ENCODE results near the gene TMEM19. TPM values are rescaled to one million over a fixed set of nuclear protein-coding genes. Genes with fewer than 3 reads are reported as not detected.
"Not testable (repeated sequence)": the region's sequence is repeated elsewhere in the genome, so short reads cannot be mapped to it uniquely, and the experiment has no call there.

Gene TMEM19
- total RNA-seq, 4 donors from 2014 or later, result 9.6 to 24.2 (median 16.6) TPM

DNA sequence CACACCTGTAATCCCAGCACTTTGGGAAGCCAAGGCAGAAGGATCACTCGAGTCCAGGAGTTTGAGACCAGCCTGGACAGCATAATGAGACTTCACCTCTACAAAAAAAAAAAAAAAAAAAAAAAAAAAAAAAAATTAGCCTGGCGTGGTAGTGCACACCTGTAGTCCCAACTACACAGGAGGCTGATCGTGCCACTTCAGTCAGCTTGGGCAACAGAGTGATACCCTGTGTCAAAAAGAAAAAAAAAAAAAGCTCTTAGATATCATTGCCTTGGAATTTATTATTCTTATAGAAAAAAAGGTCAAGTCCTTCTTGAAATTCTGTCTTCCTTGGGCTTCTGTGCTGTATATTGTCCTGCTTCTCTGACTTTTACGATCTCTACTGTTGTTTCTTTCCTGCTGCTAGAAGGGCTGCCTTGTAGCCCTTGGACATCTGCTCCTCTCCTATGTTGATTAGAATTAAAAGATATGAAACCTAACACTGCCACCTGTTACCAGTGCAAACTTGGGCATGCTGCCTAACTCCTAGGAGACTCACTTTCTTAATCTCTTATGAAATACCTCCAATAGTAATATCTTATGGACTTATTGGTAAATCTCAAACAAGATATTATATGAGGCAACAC, 5.7 kb downstream of the TMEM19 start:
- DNase-seq (ENCODE audit: extremely low spot score), result no peak
- Histone ChIP-seq H3K27me3 (no peaks in the 10 kb centered on the region), H3K9me3 (no peaks in the 10 kb centered on the region), H3K4me3 (no peak overlapping the region), H3K36me3 (peaks cover 0 to 10% (median 3%) of the 10 kb centered on the region in 4 donors), H3K4me1 (peaks cover 14 to 28% (median 26%) of the 10 kb centered on the region in 4 donors), H3K27ac (replicated peaks in 1 of 4) (no peak overlapping the region)
- WGBS, result 97% methylated on average over 4 of the region's 4 CpGs
- TF ChIP-seq POLR2AphosphoS5 (IDR thresholded peaks at IDR 0.05) (no peak), POLR2A (IDR thresholded peaks at IDR 0.05; ENCODE audit: low read depth) (no peak), EP300 (IDR thresholded peaks at IDR 0.05) (no peak)
- TF ChIP-seq, protein P1, sequence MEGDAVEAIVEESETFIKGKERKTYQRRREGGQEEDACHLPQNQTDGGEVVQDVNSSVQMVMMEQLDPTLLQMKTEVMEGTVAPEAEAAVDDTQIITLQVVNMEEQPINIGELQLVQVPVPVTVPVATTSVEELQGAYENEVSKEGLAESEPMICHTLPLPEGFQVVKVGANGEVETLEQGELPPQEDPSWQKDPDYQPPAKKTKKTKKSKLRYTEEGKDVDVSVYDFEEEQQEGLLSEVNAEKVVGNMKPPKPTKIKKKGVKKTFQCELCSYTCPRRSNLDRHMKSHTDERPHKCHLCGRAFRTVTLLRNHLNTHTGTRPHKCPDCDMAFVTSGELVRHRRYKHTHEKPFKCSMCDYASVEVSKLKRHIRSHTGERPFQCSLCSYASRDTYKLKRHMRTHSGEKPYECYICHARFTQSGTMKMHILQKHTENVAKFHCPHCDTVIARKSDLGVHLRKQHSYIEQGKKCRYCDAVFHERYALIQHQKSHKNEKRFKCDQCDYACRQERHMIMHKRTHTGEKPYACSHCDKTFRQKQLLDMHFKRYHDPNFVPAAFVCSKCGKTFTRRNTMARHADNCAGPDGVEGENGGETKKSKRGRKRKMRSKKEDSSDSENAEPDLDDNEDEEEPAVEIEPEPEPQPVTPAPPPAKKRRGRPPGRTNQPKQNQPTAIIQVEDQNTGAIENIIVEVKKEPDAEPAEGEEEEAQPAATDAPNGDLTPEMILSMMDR (IDR thresholded peaks at IDR 0.05), result no peak
- intact Hi-C loops (cut with DNase I), result no loop called here

DNA sequence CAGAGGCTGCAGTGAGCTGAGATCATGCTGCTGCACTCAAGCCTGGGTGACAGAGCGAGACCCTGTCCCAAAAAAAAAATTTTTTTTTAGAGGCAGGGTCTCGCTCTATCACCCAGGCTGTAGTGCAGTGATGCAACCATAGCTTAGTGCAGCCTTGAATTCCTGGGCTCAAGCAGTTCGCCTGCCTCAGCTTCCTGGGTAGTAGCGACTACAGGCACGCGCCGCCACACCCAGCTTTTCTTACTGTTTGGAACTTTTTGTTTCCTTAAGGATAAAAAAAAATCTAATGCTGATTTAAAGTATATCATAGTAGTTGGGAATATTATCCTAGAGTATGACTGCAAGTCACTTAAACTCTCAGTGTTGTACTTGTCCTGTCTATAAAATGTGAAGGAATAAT, 7.2 kb downstream of the TMEM19 start:
- intact Hi-C loops (cut with DNase I), result no loop called here
- H3K27me3 ChIP-seq, result no peaks in the 10 kb centered on the region
- H3K36me3 ChIP-seq, result peaks cover 0 to 25% (median 12%) of the 10 kb centered on the region in 4 donors
- DNase-seq (ENCODE audit: extremely low spot score), result no peak
- H3K4me1 ChIP-seq, result peaks cover 4 to 14% (median 12%) of the 10 kb centered on the region in 4 donors
- TF ChIP-seq EP300 (IDR thresholded peaks at IDR 0.05) (no peak), POLR2A (IDR thresholded peaks at IDR 0.05; ENCODE audit: low read depth) (no peak), POLR2AphosphoS5 (IDR thresholded peaks at IDR 0.05) (no peak)
- TF ChIP-seq, protein P1 (IDR thresholded peaks at IDR 0.05), result no peak
- no peak overlapping the region for H3K4me3 ChIP-seq
- WGBS, result 98% methylated on average over 7 of the region's 7 CpGs
- no peaks in the 10 kb centered on the region for H3K9me3 ChIP-seq
- no peak overlapping the region for H3K27ac ChIP-seq (replicated peaks in 1 of 4)

DNA sequence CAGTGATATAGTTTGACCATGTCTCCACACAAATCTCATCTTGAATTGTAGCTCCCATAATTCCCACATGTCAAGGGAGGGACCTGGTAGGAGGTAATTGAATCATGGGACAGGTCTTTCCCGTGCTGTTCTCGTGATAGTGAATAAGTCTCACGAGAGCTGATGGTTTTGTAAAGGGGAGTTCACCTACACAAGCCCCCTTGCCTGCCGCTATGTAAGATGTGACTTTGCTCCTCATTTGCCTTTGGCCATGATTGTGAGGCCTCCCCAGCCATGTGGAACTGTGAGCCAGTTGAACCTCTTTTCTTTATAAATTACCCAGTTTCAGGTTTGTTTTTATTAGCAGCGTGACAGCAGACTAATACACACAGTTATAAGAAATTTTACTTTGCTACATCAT, 7.8 kb downstream of the TMEM19 start:
- H3K9me3 ChIP-seq; H3K4me1 ChIP-seq; H3K27me3 ChIP-seq; intact Hi-C loops (cut with DNase I); DNase-seq (ENCODE audit: extremely low spot score); H3K4me3 ChIP-seq; H3K27ac ChIP-seq (replicated peaks in 1 of 4): not testable (repeated sequence)
- WGBS, result 89% methylated on average over 5 of the region's 5 CpGs
- peaks cover 5 to 30% (median 17%) of the 10 kb centered on the region in 4 donors for H3K36me3 ChIP-seq

DNA sequence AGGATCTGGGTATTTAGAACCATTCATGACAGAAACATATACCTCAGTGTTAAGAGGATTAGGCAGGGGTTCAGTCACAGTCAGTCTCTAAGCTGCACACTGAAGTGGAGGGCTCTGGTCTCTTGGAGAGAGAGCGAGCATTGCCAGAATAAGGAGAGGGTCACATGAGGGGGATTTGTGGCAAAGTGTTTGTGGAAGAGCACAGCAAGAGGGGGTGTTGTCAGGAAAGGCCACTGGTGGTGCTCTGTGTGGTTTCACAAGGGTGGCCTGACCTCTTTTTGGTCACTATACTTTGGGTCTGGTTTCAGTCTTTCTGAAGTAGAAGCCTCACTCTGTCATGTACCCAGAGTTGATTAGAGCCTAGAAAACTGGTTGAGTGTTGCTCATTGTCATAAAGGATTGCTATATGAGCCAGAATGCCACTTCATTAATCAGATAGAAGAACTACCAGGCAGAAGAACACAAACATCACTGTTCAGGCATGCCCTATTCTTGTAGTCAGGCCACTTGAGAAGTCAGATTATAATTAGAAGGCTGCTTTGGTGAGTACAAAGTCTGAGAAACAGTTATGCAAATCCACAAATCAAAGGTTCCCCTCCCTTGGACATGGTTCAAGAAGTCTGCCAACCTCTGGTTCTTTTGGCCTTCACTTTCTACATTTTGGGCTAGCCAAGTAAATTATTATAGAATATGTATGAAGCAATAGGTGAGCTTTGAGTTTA, 8.4 kb downstream of the TMEM19 start:
- peaks cover 11 to 36% (median 23%) of the 10 kb centered on the region in 4 donors for H3K36me3 ChIP-seq
- no peak for DNase-seq (ENCODE audit: extremely low spot score)
- 100% methylated on average over 1 of the region's 1 CpG for WGBS
- peaks cover 0 to 2% (median 1%) of the 10 kb centered on the region in 4 donors for H3K4me1 ChIP-seq
- intact Hi-C loops (cut with DNase I), result no loop called here
- no peak for TF ChIP-seq POLR2AphosphoS5 (IDR thresholded peaks at IDR 0.05)
- TF ChIP-seq EP300 (IDR thresholded peaks at IDR 0.05), result no peak
- TF ChIP-seq, protein P1 (IDR thresholded peaks at IDR 0.05), result no peak
- TF ChIP-seq POLR2A (IDR thresholded peaks at IDR 0.05; ENCODE audit: low read depth), result no peak
- no peaks in the 10 kb centered on the region for H3K9me3 ChIP-seq
- no peak overlapping the region for H3K27ac ChIP-seq (replicated peaks in 1 of 4)
- H3K4me3 ChIP-seq, result no peak overlapping the region
- H3K27me3 ChIP-seq, result no peaks in the 10 kb centered on the region

DNA sequence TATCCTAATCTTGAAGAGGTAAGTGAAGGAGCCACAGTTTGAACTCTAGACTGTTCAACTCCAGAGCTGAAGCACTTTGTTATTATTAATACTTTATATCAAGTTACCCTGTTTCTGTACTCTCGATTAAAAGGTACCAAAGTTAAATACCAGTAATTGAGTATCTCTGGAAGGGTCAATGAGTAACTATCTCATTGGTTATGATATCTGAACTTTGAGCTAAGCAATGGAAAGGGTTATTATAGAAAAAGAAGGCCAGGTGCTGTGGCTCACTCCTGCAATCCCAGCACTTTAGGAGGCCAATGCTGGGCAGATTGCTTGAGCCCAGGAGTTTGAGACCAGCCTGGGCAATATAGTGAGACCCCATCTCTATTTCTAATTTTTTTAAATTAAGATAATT, 9.9 kb downstream of the TMEM19 start:
- DNase-seq (ENCODE audit: extremely low spot score), result no peak
- intact Hi-C loops (cut with DNase I), result no loop called here
- Histone ChIP-seq H3K27me3 (no peaks in the 10 kb centered on the region), H3K4me1 (no peaks in the 10 kb centered on the region), H3K27ac (replicated peaks in 1 of 4) (no peak overlapping the region), H3K36me3 (peaks cover 26 to 45% (median 37%) of the 10 kb centered on the region in 4 donors), H3K9me3 (no peaks in the 10 kb centered on the region), H3K4me3 (no peak overlapping the region)
- TF ChIP-seq POLR2AphosphoS5 (IDR thresholded peaks at IDR 0.05) (no peak), EP300 (IDR thresholded peaks at IDR 0.05) (no peak), POLR2A (IDR thresholded peaks at IDR 0.05; ENCODE audit: low read depth) (no peak)
- TF ChIP-seq, protein P1 (IDR thresholded peaks at IDR 0.05), result no peak
- 96% methylated on average over 1 of the region's 1 CpG for WGBS

DNA sequence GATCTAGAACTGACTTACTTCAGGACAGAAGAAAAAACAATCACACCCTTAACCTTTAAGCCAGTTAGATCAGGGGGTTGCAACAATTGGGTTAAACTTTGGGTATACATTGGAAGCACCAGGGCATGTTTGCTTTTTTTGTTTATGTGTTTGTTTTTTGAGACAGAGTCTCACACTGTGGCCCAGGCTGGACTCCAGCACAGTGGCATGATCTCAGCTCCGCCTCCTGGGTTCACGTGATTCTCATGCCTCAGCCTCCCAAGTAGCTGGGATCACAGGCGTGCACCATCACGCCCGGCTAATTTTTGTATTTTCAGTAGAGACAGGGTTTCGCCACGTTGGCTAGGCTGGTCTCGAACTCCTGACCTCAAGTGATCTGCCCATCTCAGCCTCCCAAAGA, 16.3 kb downstream of the TMEM19 start:
- H3K27ac ChIP-seq (replicated peaks in 1 of 4); intact Hi-C loops (cut with DNase I); H3K27me3 ChIP-seq; H3K9me3 ChIP-seq; H3K4me3 ChIP-seq; DNase-seq (ENCODE audit: extremely low spot score); H3K4me1 ChIP-seq: not testable (repeated sequence)
- WGBS, result 95% methylated on average over 8 of the region's 8 CpGs
- peaks cover 28 to 74% (median 47%) of the 10 kb centered on the region in 4 donors for H3K36me3 ChIP-seq
